GM19099 (cell line): ENCODE data around the gene ADIPOR2.

Source experiments
- POLR2A ChIP-seq: IDR thresholded peaks from 3 replicates; pipeline ENCODE4 v1.6.1; 2011; ENCODE audit warnings: low read depth; ENCODE audit not compliant: insufficient read length; ENCODE audit errors: extremely low read depth

Gene ADIPOR2

DNA sequence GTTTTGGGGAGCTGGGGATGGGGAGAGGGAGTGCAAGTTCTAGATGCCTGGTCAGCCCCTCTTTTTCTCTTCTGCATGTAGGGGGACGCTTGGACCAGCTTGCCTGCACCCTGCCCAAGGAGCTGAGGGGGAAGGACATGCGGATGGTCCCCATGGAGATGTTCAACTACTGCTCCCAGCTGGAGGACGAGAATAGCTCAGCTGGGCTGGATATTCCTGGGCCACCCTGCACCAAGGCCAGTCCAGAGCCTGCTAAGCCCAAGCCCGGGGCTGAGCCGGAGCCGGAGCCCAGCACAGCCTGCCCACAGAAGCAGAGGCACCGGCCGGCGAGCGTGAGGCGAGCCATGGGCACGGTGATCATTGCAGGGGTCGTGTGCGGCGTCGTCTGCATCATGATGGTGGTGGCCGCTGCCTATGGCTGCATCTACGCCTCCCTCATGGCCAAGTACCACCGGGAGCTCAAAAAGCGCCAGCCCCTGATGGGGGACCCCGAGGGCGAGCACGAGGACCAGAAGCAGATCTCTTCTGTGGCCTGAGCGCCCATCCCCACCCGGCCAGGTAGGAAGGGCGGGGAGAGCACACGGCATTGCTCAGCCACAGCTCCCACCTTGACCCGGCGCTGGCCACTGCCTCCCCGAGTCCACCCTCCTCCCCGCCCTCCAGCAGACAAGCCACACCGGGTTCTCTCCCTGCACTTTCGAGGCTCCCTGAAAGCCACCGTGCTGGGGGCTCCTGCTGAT lies 143.5 kb downstream of the ADIPOR2 start:
- TF ChIP-seq POLR2A, result no peak

DNA sequence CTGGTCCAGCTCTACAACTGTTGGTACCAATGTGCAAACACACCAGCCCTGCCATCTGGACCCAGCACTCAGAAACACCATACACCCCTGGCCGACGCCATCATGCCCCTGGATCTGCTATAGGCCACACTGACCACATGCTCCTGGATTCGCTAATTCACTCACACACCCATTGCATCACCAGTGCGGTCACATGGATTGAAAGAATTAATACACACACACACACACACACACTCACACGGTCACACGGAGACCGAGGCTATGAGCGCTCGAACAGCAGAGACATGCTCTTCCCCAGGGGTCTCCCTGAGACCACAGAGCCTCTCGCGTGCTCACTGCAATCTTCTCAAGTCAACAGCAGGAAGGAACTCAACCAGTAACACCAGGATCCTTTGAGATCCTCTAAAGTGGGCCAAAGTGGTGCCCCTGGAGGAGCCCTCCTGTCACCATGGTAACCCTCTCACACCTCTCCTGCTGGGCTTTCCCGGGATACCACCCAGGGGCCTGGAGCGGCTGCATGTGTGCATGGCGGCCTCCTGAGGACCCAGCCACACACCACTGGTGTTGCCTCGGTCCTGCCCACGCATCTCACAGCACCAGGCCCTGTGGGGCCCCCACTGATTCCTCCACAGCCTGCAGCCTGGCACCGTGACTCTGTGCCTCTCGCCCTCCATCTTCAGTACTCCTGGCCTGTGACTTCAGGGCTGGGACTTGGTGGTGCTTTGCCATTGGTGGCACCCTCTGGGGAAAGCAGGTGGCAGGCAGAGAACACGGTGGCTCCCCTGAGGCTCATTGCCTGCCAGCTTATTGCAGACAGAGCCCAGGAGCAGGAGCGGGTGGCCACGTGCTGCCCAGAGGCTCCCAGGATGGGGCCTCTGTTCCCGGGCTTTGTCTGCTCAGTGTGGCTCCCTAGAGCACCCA lies 144.6 kb downstream of the ADIPOR2 start:
- TF ChIP-seq POLR2A, result no peak

- no peak for TF ChIP-seq POLR2A
These were observed 145.5 kb downstream of the ADIPOR2 start for GRCh38 chr12:1836241-1836803.

DNA sequence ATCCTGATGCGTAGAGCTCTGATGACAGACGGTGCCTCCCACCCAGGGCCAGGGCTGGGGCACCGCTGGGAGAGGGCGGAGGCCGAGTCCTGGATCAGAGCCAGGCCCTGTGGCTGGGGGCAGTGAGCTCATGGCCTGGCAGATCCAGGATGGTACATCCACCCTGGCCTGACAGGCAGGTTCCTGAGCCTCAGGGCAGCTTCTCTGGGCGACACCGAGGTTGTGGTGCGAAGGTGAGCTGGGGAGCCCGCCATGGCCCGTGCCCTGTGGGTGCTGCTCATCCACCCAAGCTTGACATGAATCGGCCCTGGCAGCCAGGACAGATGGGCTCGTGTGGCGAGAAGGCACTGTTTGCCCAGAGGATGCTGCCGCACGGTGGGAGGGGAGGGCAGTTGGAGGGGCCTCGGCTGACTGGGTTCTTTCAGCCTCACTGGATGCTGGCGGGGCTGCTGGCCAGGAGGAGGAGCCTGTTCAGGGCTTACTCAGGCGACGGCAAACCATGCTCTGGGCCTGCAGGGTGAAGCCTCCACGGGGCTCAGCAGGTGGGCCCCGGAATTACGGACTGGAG lies 146.1 kb downstream of the ADIPOR2 start:
- TF ChIP-seq POLR2A, result no peak

- TF ChIP-seq POLR2A, result no peak
These were observed 146.8 kb downstream of the ADIPOR2 start for GRCh38 chr12:1837541-1838204.
